AG10803 (cell line): ENCODE measurements around the gene OLA1.

Source experiments
- DNase-seq: peaks from one replicate; pipeline ENCODE4 v3.0.0; 2010; ENCODE audit warnings: low read depth
- H3K4me3 ChIP-seq: 2 replicates; pipeline ENCODE4 v1.5.1; 2011; ENCODE audit warnings: mild to moderate bottlenecking, low read length, control low read depth
- CTCF ChIP-seq: conservative IDR thresholded peaks from 2 replicates; pipeline ENCODE4 v1.5.1; 2011; ENCODE audit warnings: mild to moderate bottlenecking, low read length, control low read depth, inconsistent platforms

Gene OLA1

GRCh38 chr2:174245065-174245464 is 3.3 kb downstream of the OLA1 start:
- no peak for DNase-seq
- no peak for TF ChIP-seq CTCF
- no peak overlapping the region for H3K4me3 ChIP-seq

- no peak overlapping the region for H3K4me3 ChIP-seq
- no peak for TF ChIP-seq CTCF
- DNase-seq, result no peak
These were observed 4.5 kb downstream of the OLA1 start for GRCh38 chr2:174243812-174244211.

GRCh38 chr2:174240097-174240496 is 8.2 kb downstream of the OLA1 start:
- DNase-seq, result no peak
- no peak for TF ChIP-seq CTCF
- no peak overlapping the region for H3K4me3 ChIP-seq

GRCh38 chr2:174236429-174236828 is 11.9 kb downstream of the OLA1 start:
- no peak overlapping the region for H3K4me3 ChIP-seq
- no peak for TF ChIP-seq CTCF
- no peak for DNase-seq

GRCh38 chr2:174235680-174236079 is 12.7 kb downstream of the OLA1 start:
- H3K4me3 ChIP-seq, result no peak overlapping the region
- peak; percentile 32 for DNase-seq
- no peak for TF ChIP-seq CTCF

GRCh38 chr2:174233771-174234275 is 14.5 kb downstream of the OLA1 start:
- DNase-seq, result no peak
- H3K4me3 ChIP-seq, result no peak overlapping the region
- no peak for TF ChIP-seq CTCF

- DNase-seq, result no peak
- no peak for TF ChIP-seq CTCF
- H3K4me3 ChIP-seq, result no peak overlapping the region
These were observed 20.6 kb downstream of the OLA1 start for GRCh38 chr2:174227748-174228147.
